ENCODE measurements around the gene KSR1. TPM values are rescaled to one million over a fixed set of nuclear protein-coding genes. Genes with fewer than 3 reads are reported as not detected.

The KSR1 gene
- total and polyA plus RNA-seq, 2 experiments from 2014 or later: 7.8 to 53.2 TPM

DNA sequence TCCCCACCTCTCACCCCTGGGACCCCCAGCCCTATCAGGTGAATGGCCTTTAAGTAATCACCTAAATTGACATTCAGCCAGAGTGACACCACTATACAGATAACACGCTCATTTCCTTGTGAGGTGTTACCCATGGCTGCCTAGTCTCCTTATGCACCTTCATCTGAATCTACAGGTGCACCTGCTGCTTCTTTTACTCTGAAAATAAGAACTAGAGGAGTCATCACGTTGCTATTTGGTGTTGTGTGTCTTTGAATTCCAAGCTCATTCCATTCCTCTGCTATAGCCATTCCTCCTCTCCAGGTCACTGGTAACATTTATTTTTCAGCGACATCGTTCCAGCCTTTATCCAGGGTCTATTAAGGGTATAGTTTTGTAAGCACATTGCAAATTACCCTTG lies 184.5 kb downstream of the KSR1 start:
- Histone ChIP-seq H3K36me3 (ENCODE audit: insufficient read depth) (no peaks in the 10 kb centered on the region), H3K27ac (ENCODE audit: low read depth) (no peak overlapping the region), H3K4me3 (no peak overlapping the region), H3K4me1 (ENCODE audit: insufficient read depth) (no peaks in the 10 kb centered on the region), H3F3A (replicated peaks; ENCODE audit: low read depth) (no peaks in the 10 kb centered on the region), H4K20me1 (replicated peaks; ENCODE audit: insufficient read depth) (no peaks in the 10 kb centered on the region), H3K27me3 (ENCODE audit: insufficient read depth) (no peaks in the 10 kb centered on the region), H3K9me2 (ENCODE audit: insufficient read depth) (no peaks in the 10 kb centered on the region), H3K4me2 (no peak overlapping the region), H3K79me2 (replicated peaks; ENCODE audit: insufficient read depth) (no peaks in the 10 kb centered on the region), H2AFZ (no peak overlapping the region)
- Mint-ChIP-seq H3K9me3 (no peaks in the 10 kb centered on the region), H3K27me3 (ENCODE audit: insufficient read depth, low read depth, poor library complexity) (peaks cover 1% of the 10 kb centered on the region), H3K4me3 (no peak overlapping the region), H3K27ac (no peak overlapping the region), H3K4me1 (peaks cover 2% of the 10 kb centered on the region), H3K36me3 (ENCODE audit: low read depth) (no peaks in the 10 kb centered on the region; the same call in 2 of the 3 replicates)
- DNase-seq (ENCODE audit: low spot score) (no peak), ATAC-seq (no peak)
- no peak for TF ChIP-seq EZH2phosphoT487 (IDR thresholded peaks at IDR 0.05; ENCODE audit: unreplicated experiment)
- TF ChIP-seq, protein P1, sequence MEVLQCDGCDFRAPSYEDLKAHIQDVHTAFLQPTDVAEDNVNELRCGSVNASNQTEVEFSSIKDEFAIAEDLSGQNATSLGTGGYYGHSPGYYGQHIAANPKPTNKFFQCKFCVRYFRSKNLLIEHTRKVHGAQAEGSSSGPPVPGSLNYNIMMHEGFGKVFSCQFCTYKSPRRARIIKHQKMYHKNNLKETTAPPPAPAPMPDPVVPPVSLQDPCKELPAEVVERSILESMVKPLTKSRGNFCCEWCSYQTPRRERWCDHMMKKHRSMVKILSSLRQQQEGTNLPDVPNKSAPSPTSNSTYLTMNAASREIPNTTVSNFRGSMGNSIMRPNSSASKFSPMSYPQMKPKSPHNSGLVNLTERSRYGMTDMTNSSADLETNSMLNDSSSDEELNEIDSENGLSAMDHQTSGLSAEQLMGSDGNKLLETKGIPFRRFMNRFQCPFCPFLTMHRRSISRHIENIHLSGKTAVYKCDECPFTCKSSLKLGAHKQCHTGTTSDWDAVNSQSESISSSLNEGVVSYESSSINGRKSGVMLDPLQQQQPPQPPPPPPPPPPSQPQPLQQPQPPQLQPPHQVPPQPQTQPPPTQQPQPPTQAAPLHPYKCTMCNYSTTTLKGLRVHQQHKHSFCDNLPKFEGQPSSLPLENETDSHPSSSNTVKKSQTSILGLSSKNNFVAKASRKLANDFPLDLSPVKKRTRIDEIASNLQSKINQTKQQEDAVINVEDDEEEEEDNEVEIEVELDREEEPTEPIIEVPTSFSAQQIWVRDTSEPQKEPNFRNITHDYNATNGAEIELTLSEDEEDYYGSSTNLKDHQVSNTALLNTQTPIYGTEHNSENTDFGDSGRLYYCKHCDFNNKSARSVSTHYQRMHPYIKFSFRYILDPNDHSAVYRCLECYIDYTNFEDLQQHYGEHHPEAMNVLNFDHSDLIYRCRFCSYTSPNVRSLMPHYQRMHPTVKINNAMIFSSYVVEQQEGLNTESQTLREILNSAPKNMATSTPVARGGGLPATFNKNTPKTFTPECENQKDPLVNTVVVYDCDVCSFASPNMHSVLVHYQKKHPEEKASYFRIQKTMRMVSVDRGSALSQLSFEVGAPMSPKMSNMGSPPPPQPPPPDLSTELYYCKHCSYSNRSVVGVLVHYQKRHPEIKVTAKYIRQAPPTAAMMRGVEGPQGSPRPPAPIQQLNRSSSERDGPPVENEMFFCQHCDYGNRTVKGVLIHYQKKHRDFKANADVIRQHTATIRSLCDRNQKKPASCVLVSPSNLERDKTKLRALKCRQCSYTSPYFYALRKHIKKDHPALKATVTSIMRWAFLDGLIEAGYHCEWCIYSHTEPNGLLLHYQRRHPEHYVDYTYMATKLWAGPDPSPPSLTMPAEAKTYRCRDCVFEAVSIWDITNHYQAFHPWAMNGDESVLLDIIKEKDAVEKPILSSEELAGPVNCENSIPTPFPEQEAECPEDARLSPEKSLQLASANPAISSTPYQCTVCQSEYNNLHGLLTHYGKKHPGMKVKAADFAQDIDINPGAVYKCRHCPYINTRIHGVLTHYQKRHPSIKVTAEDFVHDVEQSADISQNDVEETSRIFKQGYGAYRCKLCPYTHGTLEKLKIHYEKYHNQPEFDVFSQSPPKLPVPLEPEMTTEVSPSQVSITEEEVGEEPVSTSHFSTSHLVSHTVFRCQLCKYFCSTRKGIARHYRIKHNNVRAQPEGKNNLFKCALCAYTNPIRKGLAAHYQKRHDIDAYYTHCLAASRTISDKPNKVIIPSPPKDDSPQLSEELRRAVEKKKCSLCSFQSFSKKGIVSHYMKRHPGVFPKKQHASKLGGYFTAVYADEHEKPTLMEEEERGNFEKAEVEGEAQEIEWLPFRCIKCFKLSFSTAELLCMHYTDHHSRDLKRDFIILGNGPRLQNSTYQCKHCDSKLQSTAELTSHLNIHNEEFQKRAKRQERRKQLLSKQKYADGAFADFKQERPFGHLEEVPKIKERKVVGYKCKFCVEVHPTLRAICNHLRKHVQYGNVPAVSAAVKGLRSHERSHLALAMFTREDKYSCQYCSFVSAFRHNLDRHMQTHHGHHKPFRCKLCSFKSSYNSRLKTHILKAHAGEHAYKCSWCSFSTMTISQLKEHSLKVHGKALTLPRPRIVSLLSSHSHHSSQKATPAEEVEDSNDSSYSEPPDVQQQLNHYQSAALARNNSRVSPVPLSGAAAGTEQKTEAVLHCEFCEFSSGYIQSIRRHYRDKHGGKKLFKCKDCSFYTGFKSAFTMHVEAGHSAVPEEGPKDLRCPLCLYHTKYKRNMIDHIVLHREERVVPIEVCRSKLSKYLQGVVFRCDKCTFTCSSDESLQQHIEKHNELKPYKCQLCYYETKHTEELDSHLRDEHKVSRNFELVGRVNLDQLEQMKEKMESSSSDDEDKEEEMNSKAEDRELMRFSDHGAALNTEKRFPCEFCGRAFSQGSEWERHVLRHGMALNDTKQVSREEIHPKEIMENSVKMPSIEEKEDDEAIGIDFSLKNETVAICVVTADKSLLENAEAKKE (CRISPR knock-in tag; IDR thresholded peaks at IDR 0.05): no peak
- no peak for TF ChIP-seq EZH2 (IDR thresholded peaks at IDR 0.05; ENCODE audit: low read depth, unreplicated experiment)
- TF ChIP-seq STAT1 (IDR thresholded peaks at IDR 0.05; ENCODE audit: unreplicated experiment): no peak
- TF ChIP-seq ZNF114 (CRISPR knock-in tag; IDR thresholded peaks at IDR 0.05): no peak
- TF ChIP-seq, protein P2, sequence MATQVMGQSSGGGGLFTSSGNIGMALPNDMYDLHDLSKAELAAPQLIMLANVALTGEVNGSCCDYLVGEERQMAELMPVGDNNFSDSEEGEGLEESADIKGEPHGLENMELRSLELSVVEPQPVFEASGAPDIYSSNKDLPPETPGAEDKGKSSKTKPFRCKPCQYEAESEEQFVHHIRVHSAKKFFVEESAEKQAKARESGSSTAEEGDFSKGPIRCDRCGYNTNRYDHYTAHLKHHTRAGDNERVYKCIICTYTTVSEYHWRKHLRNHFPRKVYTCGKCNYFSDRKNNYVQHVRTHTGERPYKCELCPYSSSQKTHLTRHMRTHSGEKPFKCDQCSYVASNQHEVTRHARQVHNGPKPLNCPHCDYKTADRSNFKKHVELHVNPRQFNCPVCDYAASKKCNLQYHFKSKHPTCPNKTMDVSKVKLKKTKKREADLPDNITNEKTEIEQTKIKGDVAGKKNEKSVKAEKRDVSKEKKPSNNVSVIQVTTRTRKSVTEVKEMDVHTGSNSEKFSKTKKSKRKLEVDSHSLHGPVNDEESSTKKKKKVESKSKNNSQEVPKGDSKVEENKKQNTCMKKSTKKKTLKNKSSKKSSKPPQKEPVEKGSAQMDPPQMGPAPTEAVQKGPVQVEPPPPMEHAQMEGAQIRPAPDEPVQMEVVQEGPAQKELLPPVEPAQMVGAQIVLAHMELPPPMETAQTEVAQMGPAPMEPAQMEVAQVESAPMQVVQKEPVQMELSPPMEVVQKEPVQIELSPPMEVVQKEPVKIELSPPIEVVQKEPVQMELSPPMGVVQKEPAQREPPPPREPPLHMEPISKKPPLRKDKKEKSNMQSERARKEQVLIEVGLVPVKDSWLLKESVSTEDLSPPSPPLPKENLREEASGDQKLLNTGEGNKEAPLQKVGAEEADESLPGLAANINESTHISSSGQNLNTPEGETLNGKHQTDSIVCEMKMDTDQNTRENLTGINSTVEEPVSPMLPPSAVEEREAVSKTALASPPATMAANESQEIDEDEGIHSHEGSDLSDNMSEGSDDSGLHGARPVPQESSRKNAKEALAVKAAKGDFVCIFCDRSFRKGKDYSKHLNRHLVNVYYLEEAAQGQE (IDR thresholded peaks at IDR 0.05; ENCODE audit: unreplicated experiment): no peak
- no peak for TF ChIP-seq ZNF331 (CRISPR knock-in tag; IDR thresholded peaks at IDR 0.05; ENCODE audit: low read depth)
- no peak for TF ChIP-seq CREB1 (CRISPR knock-in tag; IDR thresholded peaks at IDR 0.05; ENCODE audit: low read depth)
- TF ChIP-seq, protein P3, sequence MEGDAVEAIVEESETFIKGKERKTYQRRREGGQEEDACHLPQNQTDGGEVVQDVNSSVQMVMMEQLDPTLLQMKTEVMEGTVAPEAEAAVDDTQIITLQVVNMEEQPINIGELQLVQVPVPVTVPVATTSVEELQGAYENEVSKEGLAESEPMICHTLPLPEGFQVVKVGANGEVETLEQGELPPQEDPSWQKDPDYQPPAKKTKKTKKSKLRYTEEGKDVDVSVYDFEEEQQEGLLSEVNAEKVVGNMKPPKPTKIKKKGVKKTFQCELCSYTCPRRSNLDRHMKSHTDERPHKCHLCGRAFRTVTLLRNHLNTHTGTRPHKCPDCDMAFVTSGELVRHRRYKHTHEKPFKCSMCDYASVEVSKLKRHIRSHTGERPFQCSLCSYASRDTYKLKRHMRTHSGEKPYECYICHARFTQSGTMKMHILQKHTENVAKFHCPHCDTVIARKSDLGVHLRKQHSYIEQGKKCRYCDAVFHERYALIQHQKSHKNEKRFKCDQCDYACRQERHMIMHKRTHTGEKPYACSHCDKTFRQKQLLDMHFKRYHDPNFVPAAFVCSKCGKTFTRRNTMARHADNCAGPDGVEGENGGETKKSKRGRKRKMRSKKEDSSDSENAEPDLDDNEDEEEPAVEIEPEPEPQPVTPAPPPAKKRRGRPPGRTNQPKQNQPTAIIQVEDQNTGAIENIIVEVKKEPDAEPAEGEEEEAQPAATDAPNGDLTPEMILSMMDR (conservative IDR thresholded peaks at IDR 0.05; ENCODE audit: low read depth in 2 of 2): no peak
- no peak for TF ChIP-seq POLR2AphosphoS5 (IDR thresholded peaks at IDR 0.05; ENCODE audit: low read depth)
- TF ChIP-seq, protein P4, sequence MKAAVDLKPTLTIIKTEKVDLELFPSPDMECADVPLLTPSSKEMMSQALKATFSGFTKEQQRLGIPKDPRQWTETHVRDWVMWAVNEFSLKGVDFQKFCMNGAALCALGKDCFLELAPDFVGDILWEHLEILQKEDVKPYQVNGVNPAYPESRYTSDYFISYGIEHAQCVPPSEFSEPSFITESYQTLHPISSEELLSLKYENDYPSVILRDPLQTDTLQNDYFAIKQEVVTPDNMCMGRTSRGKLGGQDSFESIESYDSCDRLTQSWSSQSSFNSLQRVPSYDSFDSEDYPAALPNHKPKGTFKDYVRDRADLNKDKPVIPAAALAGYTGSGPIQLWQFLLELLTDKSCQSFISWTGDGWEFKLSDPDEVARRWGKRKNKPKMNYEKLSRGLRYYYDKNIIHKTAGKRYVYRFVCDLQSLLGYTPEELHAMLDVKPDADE (IDR thresholded peaks at IDR 0.05): no peak
- TF ChIP-seq JUNB (IDR thresholded peaks at IDR 0.05; ENCODE audit: unreplicated experiment): no peak
- TF ChIP-seq NANOG (IDR thresholded peaks at IDR 0.05; ENCODE audit: borderline replicate concordance): no peak
